ENCODE data around the gene CCDC38. TPM values are rescaled to one million over a fixed set of nuclear protein-coding genes. Genes with fewer than 3 reads are reported as not detected.

CCDC38 gene
- total and polyA plus RNA-seq, 2 experiments from 2014 or later, result not detected

GRCh38 chr12:95962222-95962621, 19.8 kb upstream of the CCDC38 start:
- Histone ChIP-seq H3K4me3 (no peak overlapping the region), H3K27me3 (peaks cover 8% of the 10 kb centered on the region), H3K4me1 (ENCODE audit: low read depth) (peaks cover 8% of the 10 kb centered on the region), H3K27ac (no peak overlapping the region), H3K36me3 (no peaks in the 10 kb centered on the region), H3K9me3 (ENCODE audit: low read depth) (no peaks in the 10 kb centered on the region)
- no peak for TF ChIP-seq CTCF (IDR thresholded peaks at IDR 0.05; ENCODE audit: low read depth, low read length)
- no peak for DNase-seq (ENCODE audit: low read depth in 1 of 2, low spot score in 1 of 2)

GRCh38 chr12:95960241-95960640, 17.8 kb upstream of the CCDC38 start:
- Histone ChIP-seq H3K36me3 (no peaks in the 10 kb centered on the region), H3K27ac (no peak overlapping the region), H3K4me3 (no peak overlapping the region), H3K4me1 (ENCODE audit: low read depth) (peaks cover 8% of the 10 kb centered on the region), H3K9me3 (ENCODE audit: low read depth) (no peaks in the 10 kb centered on the region), H3K27me3 (peaks cover 8% of the 10 kb centered on the region)
- no peak for DNase-seq (ENCODE audit: low read depth in 1 of 2, low spot score in 1 of 2)
- no peak for TF ChIP-seq CTCF (IDR thresholded peaks at IDR 0.05; ENCODE audit: low read depth, low read length)

- no peaks in the 10 kb centered on the region for H3K9me3 ChIP-seq (ENCODE audit: low read depth)
- H3K4me3 ChIP-seq, result no peak overlapping the region
- H3K27me3 ChIP-seq, result peaks cover 8% of the 10 kb centered on the region
- peak; percentile 18 to 20 for DNase-seq (ENCODE audit: low read depth in 1 of 2, low spot score in 1 of 2)
- H3K36me3 ChIP-seq, result no peaks in the 10 kb centered on the region
- peaks cover 2% of the 10 kb centered on the region for H3K4me1 ChIP-seq (ENCODE audit: low read depth)
- H3K27ac ChIP-seq, result no peak overlapping the region
- no peak for TF ChIP-seq CTCF (IDR thresholded peaks at IDR 0.05; ENCODE audit: low read depth, low read length)
Measured at GRCh38 chr12:95959107-95959506, 16.7 kb upstream of the CCDC38 start.

GRCh38 chr12:95956557-95957145, 14.2 kb upstream of the CCDC38 start:
- TF ChIP-seq CTCF (IDR thresholded peaks at IDR 0.05; ENCODE audit: low read depth, low read length), result no peak
- Histone ChIP-seq H3K27me3 (peaks cover 5% of the 10 kb centered on the region), H3K4me3 (no peak overlapping the region), H3K27ac (no peak overlapping the region), H3K9me3 (ENCODE audit: low read depth) (no peaks in the 10 kb centered on the region), H3K4me1 (ENCODE audit: low read depth) (no peaks in the 10 kb centered on the region), H3K36me3 (no peaks in the 10 kb centered on the region)
- DNase-seq (ENCODE audit: low read depth in 1 of 2, low spot score in 1 of 2), result no peak

GRCh38 chr12:95955549-95956159, 13.2 kb upstream of the CCDC38 start:
- no peak for TF ChIP-seq CTCF (IDR thresholded peaks at IDR 0.05; ENCODE audit: low read depth, low read length)
- Histone ChIP-seq H3K4me3 (no peak overlapping the region), H3K36me3 (no peaks in the 10 kb centered on the region), H3K27me3 (no peaks in the 10 kb centered on the region), H3K4me1 (ENCODE audit: low read depth) (no peaks in the 10 kb centered on the region), H3K27ac (no peak overlapping the region), H3K9me3 (ENCODE audit: low read depth) (no peaks in the 10 kb centered on the region)
- no peak for DNase-seq (ENCODE audit: low read depth in 1 of 2, low spot score in 1 of 2)

Measured in cardiac muscle cell (in vitro differentiated cells and primary cell).